Right lobe of liver (tissue), 6 donors: ENCODE measurements around the gene ARL4A. TPM values are rescaled to one million over a fixed set of nuclear protein-coding genes. Genes with fewer than 3 reads are reported as not detected.
"Not testable (repeated sequence)": the region's sequence is repeated elsewhere in the genome, so short reads cannot be mapped to it uniquely, and the experiment has no call there.

Experiments used
- ATAC-seq, 4 donors: fragments of 200-7000 bp; cut with Tn5 transposase; one replicate each; pipeline ENCODE4 v1.9.1; 2020; ENCODE audit warnings: mild to moderate bottlenecking in 4 of 4, moderate library complexity in 4 of 4
- DNase-seq, 3 donors: peaks; one replicate each; pipeline ENCODE4 v3.0.0-alpha.2; 2020
- H3K27ac ChIP-seq, 3 donors: fragments of 200-600 bp; one replicate each; pipeline ENCODE4 v1.8.0; 2022
- H3K27me3 ChIP-seq, 2 donors: fragments of 200-600 bp; one replicate each; pipeline ENCODE4 v1.8.0; 2022
- H3K36me3 ChIP-seq, 4 donors: fragments of 200-600 bp; sonication (generic) in 1 of 4; one replicate each; pipeline versions ENCODE4 v1.5.1 to v1.8.0; 2017 to 2022; ENCODE audit warnings: control low read depth in 1 of 4
- H3K4me1 ChIP-seq, 4 donors: fragments of 200-600 bp; sonication (generic) in 1 of 4; one replicate each; pipeline versions ENCODE4 v1.5.1 to v1.8.0; 2017 to 2022; ENCODE audit warnings: control low read depth in 1 of 4
- H3K4me3 ChIP-seq, 3 donors: fragments of 200-600 bp; one replicate each; pipeline ENCODE4 v1.8.0; 2022
- H3K9me3 ChIP-seq, 4 donors: fragments of 200-600 bp; sonication (generic) in 1 of 4; one replicate each; pipeline versions ENCODE4 v1.5.1 to v1.8.0; 2017 to 2022; ENCODE audit warnings: control low read depth in 1 of 4
- CTCF ChIP-seq, 4 donors: fragments of 200-600 bp in 3 of 4; fragments of 450-650 bp in 1 of 4; IDR thresholded peaks; one replicate each; pipeline versions ENCODE4 v1.5.1 to v1.8.0; 2016 to 2022; ENCODE audit warnings: antibody characterized with exemption in 4 of 4, mild to moderate bottlenecking in 2 of 4
- POLR2A ChIP-seq: fragments of 450-650 bp; IDR thresholded peaks from one replicate; pipeline ENCODE4 v1.6.1; 2017; ENCODE audit warnings: antibody characterized with exemption, mild to moderate bottlenecking
- WGBS: methylation state at CpG from one replicate; pipeline ENCODE4 v1.1.6; 2018; ENCODE audit warnings: low coverage, low lambda C conversion rate; ENCODE audit not compliant: insufficient coverage; ENCODE audit errors: missing lambda C conversion rate; 5-methylcytosine and 5-hydroxymethylcytosine counted together
- intact Hi-C, 2 donors: fragments of 100-400 bp; cut with DNase I; formaldehyde crosslinking; loops; one replicate each; pipeline versions ENCODE4 v1.11.2 to v1.14.1; 2022
- total RNA-seq, 6 experiments: library from RNA; depleted of rRNA in 2 of 6; stranded (reverse); fragments of >200 nt in 2 of 6; fragmentation: NEBNext Ultra II Directional in 3 of 6; extraction: Animal tissue kit (Norgen Biotek cat#: 25700) in 3 of 6; gene quantifications; one replicate each; pipeline versions ENCODE4 v1.1.0 to v1.2.4, GENCODE V29; 2016 to 2023
- donor health status: DM: no; HTN: yes; CAD: no.
- donor health status: DM: no; HTN: no; CAD: no.
- donor health status: DM: no; HTN: no; CAD: no.
- donor health status: DM: no; HTN: yes; CAD: no.
- donor health status: DM: no; HTN: yes; CAD: no.

ARL4A gene
- total RNA-seq, 6 experiments from 2014 or later: 4.4 to 19.2 (median 8.3) TPM

- Histone ChIP-seq H3K27me3 (no peaks in the 10 kb centered on the region), H3K36me3 (no peaks in the 10 kb centered on the region), H3K27ac (peak overlapping the region; percentile 79 to 90 (median 89)), H3K4me1 (peaks cover 0 to 4% (median 0%) of the 10 kb centered on the region in 4 donors), H3K9me3 (no peaks in the 10 kb centered on the region), H3K4me3 (peak overlapping the region; percentile 83 to 97 (median 88))
- intact Hi-C loops: loop anchor here in 1 of 2 donors (10.0 kb wide), 1 partner anchor 428 kb away; no protein-coding TSS in a partner anchor
- peak; percentile 84 to 89 (median 87) for ATAC-seq
- TF ChIP-seq POLR2A (no peak), CTCF (IDR thresholded peaks at IDR 0.05) (peak; percentile 91 to 99 (median 96))
- 21% methylated on average over 10 of the region's 54 CpGs for WGBS
- peak; percentile 95 to 97 (median 96) for DNase-seq
Observed at GRCh38 chr7:12686234-12686890, 1.1 kb upstream of the ARL4A start.

- Histone ChIP-seq H3K27me3 (no peaks in the 10 kb centered on the region), H3K4me3 (peak overlapping the region; percentile 83 to 97 (median 88)), H3K36me3 (no peaks in the 10 kb centered on the region), H3K9me3 (no peaks in the 10 kb centered on the region), H3K4me1 (peaks cover 0 to 4% (median 0%) of the 10 kb centered on the region in 4 donors), H3K27ac (peak overlapping the region; percentile 13 to 79 (median 53))
- ATAC-seq (peak in 1 of 4 donors; percentile 2), DNase-seq (no peak)
- WGBS: 6% methylated on average over 12 of the region's 12 CpGs
- TF ChIP-seq CTCF (IDR thresholded peaks at IDR 0.05) (no peak), POLR2A (no peak)
- intact Hi-C loops: loop anchor here in 1 of 2 donors (10.0 kb wide), 1 partner anchor 427 kb away; no protein-coding TSS in a partner anchor
Observed at GRCh38 chr7:12687718-12688171, 312 bp downstream of the ARL4A start.

GRCh38 chr7:12688485-12689170 lies 1.2 kb downstream of the ARL4A start:
- H3K9me3 ChIP-seq, H3K4me1 ChIP-seq, H3K27me3 ChIP-seq, DNase-seq, H3K27ac ChIP-seq, H3K36me3 ChIP-seq, ATAC-seq: not testable (repeated sequence)
- peak overlapping the region in 2 of 3 donors; percentile 5 to 15 for H3K4me3 ChIP-seq
- intact Hi-C loops: loop anchor here in 1 of 2 donors (10.0 kb wide), 1 partner anchor 426 kb away; no protein-coding TSS in a partner anchor
- WGBS: 74% methylated on average over 3 of the region's 3 CpGs

- Histone ChIP-seq H3K27me3 (no peaks in the 10 kb centered on the region), H3K4me1 (peaks cover 0 to 4% (median 0%) of the 10 kb centered on the region in 4 donors), H3K4me3 (peak overlapping the region in 2 of 3 donors; percentile 5 to 15), H3K27ac (no peak overlapping the region), H3K9me3 (no peaks in the 10 kb centered on the region), H3K36me3 (no peaks in the 10 kb centered on the region)
- TF ChIP-seq POLR2A (no peak), CTCF (IDR thresholded peaks at IDR 0.05) (no peak)
- intact Hi-C loops: loop anchor here in 1 of 2 donors (10.0 kb wide), 1 partner anchor 425 kb away; no protein-coding TSS in a partner anchor
- DNase-seq: no peak
- ATAC-seq: no peak
- 65% methylated on average over 2 of the region's 2 CpGs for WGBS
Observed at GRCh38 chr7:12689451-12689850, 2.0 kb downstream of the ARL4A start.
